ENCODE data around the gene ANKRD33. TPM values are rescaled to one million over a fixed set of nuclear protein-coding genes. Genes with fewer than 3 reads are reported as not detected.

ANKRD33 gene
- total and polyA plus RNA-seq, 2 of the 8 experiments (the other 6 are each of a cell fraction or from before 2014, with no cell fraction given), result 0.41 to 0.53 TPM

- TF ChIP-seq EP300 (IDR thresholded peaks at IDR 0.05; ENCODE audit: borderline replicate concordance in 1 of 2, low read depth in 2 of 2, low read length in 2 of 2) (no peak), KDM1A (IDR thresholded peaks at IDR 0.05; ENCODE audit: borderline replicate concordance, low read length) (peak; percentile 53; the same call in 1 of the 2 replicates)
- no peak overlapping the region for H2AFZ ChIP-seq (ENCODE audit: low read length)
- H2BK15ac ChIP-seq (ENCODE audit: low read length), result no peak overlapping the region
- H4K20me1 ChIP-seq (replicated peaks in 1 of 2; ENCODE audit: control insufficient read depth in 1 of 2, insufficient read depth in 2 of 2, low read length in 2 of 2), result no peaks in the 10 kb centered on the region
- H3K23ac ChIP-seq (ENCODE audit: insufficient read length), result no peak overlapping the region
- no peak overlapping the region for H2BK5ac ChIP-seq (ENCODE audit: low read depth, low read length)
- no peaks in the 10 kb centered on the region for H3K79me2 ChIP-seq (ENCODE audit: control insufficient read depth in 1 of 2, insufficient read depth in 2 of 2, low read length in 2 of 2)
- no peak overlapping the region for H2BK120ac ChIP-seq (replicated peaks; ENCODE audit: low read depth, low read length)
- H3K36me3 ChIP-seq (ENCODE audit: control insufficient read depth in 2 of 4, insufficient read depth in 4 of 4, low read length in 3 of 4), result no peaks in the 10 kb centered on the region
- DNase-seq (ENCODE audit: low read depth in 1 of 2, low spot score in 2 of 2) (no peak), FAIRE-seq (no peak)
- H3K9ac ChIP-seq (replicated peaks in 1 of 4; ENCODE audit: extremely low read depth in 1 of 4, low read depth in 3 of 4, low read length in 3 of 4), result no peak overlapping the region
- H2BK20ac ChIP-seq (ENCODE audit: low read length), result no peak overlapping the region
- POLR2A ChIA-PET (ENCODE audit: partially characterized antibody), result interaction anchor here (0.8 to 2.5 kb wide), 3 partner anchors 10 to 49 kb away, joined by 3 to 15 read pairs (median 4); no protein-coding TSS in a partner anchor
- H3K79me1 ChIP-seq (ENCODE audit: low read depth, low read length), result no peaks in the 10 kb centered on the region
- no peak overlapping the region for H3K27ac ChIP-seq (ENCODE audit: low read depth, low read length)
- CTCF ChIA-PET (ENCODE audit: partially characterized antibody), result interaction anchor here (0.8 to 10.6 kb wide), 18 partner anchors 9 to 352 kb away, joined by 3 to 139 read pairs (median 9); partner anchors contain the start of gene ANKRD33
- WGBS, 2 experiments (ENCODE audit: extremely low coverage in 1 of 2, insufficient coverage in 1 of 2, insufficient read length in 1 of 2, insufficient replicate concordance in 2 of 2, low coverage in 1 of 2, low lambda C conversion rate in 2 of 2, missing lambda C conversion rate in 1 of 2), result 94% methylated on average over 3 of the region's 3 CpGs; no CpG with 5 or more reads in 1 of the 2 experiments
- no peak overlapping the region for H4K91ac ChIP-seq (replicated peaks; ENCODE audit: insufficient read length, low read length)
- H3K14ac ChIP-seq (ENCODE audit: insufficient read length), result no peak overlapping the region
- no peak overlapping the region for H4K5ac ChIP-seq (ENCODE audit: insufficient read length, low read depth, low read length)
- no peak overlapping the region for H4K8ac ChIP-seq (ENCODE audit: extremely low read depth, insufficient read depth, low read length)
- no peak overlapping the region for H3K18ac ChIP-seq (ENCODE audit: extremely low read depth, low read length)
- H3K4me3 ChIP-seq (ENCODE audit: extremely low read depth in 1 of 4, insufficient read depth in 2 of 4, low read depth in 3 of 4, low read length in 4 of 4), result no peak overlapping the region
- H3K56ac ChIP-seq (replicated peaks; ENCODE audit: insufficient read length, low read depth, low read length), result no peak overlapping the region
- no peak overlapping the region for H2BK12ac ChIP-seq (ENCODE audit: low read depth, low read length)
- no peak overlapping the region for H3K4ac ChIP-seq (replicated peaks; ENCODE audit: insufficient read length, low read depth, low read length)
- H3K4me2 ChIP-seq (ENCODE audit: insufficient read depth in 1 of 2, low read depth in 2 of 2, low read length in 2 of 2), result no peak overlapping the region
- no peaks in the 10 kb centered on the region for H3K9me3 ChIP-seq (ENCODE audit: insufficient read depth in 2 of 2, low read depth in 1 of 2, low read length in 1 of 2)
- no peak overlapping the region for H2AK5ac ChIP-seq (ENCODE audit: low read depth, low read length)
- peaks cover 4 to 29% (median 17%) of the 10 kb centered on the region in 4 experiments for H3K4me1 ChIP-seq (replicated peaks in 1 of 4; ENCODE audit: control insufficient read depth in 3 of 4, insufficient read depth in 4 of 4, low read length in 3 of 4)
- peaks cover 12% of the 10 kb centered on the region; the same call in 1 of the 2 replicates for H3K23me2 ChIP-seq (ENCODE audit: low read depth, low read length)
- peaks cover 0 to 23% (median 19%) of the 10 kb centered on the region in 4 experiments; a peak in 6 of 7 replicates for H3K27me3 ChIP-seq (replicated peaks in 1 of 4; ENCODE audit: control insufficient read depth in 3 of 4, extremely low read depth in 1 of 4, insufficient read depth in 3 of 4, low read length in 3 of 4)
Measured at GRCh38 chr12:51872689-51872981, 15.3 kb upstream of the ANKRD33 start.

All from H1 (cell line).